Bronchial smooth muscle cell (primary cell): ENCODE results near the gene IGHMBP2. TPM values are rescaled to one million over a fixed set of nuclear protein-coding genes. Genes with fewer than 3 reads are reported as not detected.

Experiments used
- total RNA-seq: library from RNA; depleted of rRNA; stranded (reverse); fragments of >200 nt; gene quantifications from 2 replicates; pipeline ENCODE4 v1.2.1, GENCODE V29; 2014

The IGHMBP2 gene
- 4.7 TPM in 2 replicates for total RNA-seq

GRCh38 chr11:68903288-68904247 lies at the start of gene IGHMBP2, which contains the start of gene MRPL21:
Gene IGHMBP2 (plus strand): TSS chr11:68903891. CDS start chr11:68903953, 62 bp downstream.
Gene MRPL21 (minus strand): TSS chr11:68903832. CDS start chr11:68903810, 22 bp downstream.

GRCh38 chr11:68980776-68981065 lies 77.0 kb downstream of the IGHMBP2 start, which contains the start of gene MRGPRD:
Gene MRGPRD (minus strand): TSS chr11:68980986. CDS start chr11:68980986, 0 bp downstream.

Other genes starting within 250 kb of the IGHMBP2 start
- 0.09 and 0.47 TPM in 2 replicates for gene GAL, start 219.3 kb upstream of the IGHMBP2 start, total RNA-seq
- gene TESMIN, start 152.4 kb upstream of the IGHMBP2 start, total RNA-seq = 0.32 TPM in 1 of 2 replicates, not detected in the other
- gene CPT1A, start 62.0 kb upstream of the IGHMBP2 start, total RNA-seq = 37.2 and 53.9 TPM in 2 replicates
- 63.6 and 77.9 TPM in 2 replicates for gene MRPL21, start 59 bp upstream of the IGHMBP2 start, total RNA-seq
- not detected in 2 replicates for gene MRGPRD, start 77.1 kb downstream of the IGHMBP2 start, total RNA-seq
- 28.7 and 33.5 TPM in 2 replicates for gene MRGPRF, start 109.4 kb downstream of the IGHMBP2 start, total RNA-seq
- gene TPCN2, start 145.0 kb downstream of the IGHMBP2 start, total RNA-seq = 11.7 and 12.9 TPM in 2 replicates